Measurements from ENCODE around the gene GNB1.

The GNB1 gene

GRCh38 chr1:1922702-1922955 is 31.7 kb upstream of the GNB1 start:
- no peak for DNase-seq

- DNase-seq: no peak
These were observed 31.2 kb upstream of the GNB1 start for GRCh38 chr1:1921901-1922701.

GRCh38 chr1:1921459-1921862 is 30.6 kb upstream of the GNB1 start:
- no peak for DNase-seq

GRCh38 chr1:1920608-1921458 is 29.9 kb upstream of the GNB1 start:
- no peak for DNase-seq

GRCh38 chr1:1920057-1920607 is 29.2 kb upstream of the GNB1 start:
- no peak for DNase-seq

- peak; percentile 99 for DNase-seq
These were observed 28.6 kb upstream of the GNB1 start for GRCh38 chr1:1919304-1920056.

GRCh38 chr1:1918901-1919303 is 28.0 kb upstream of the GNB1 start, which contains the start of gene TMEM52:
Gene TMEM52, minus strand, starts transcription at chr1:1919279. Its CDS starts 14 bp downstream, at chr1:1919265.
- DNase-seq: no peak

- DNase-seq: no peak
These were observed 27.4 kb upstream of the GNB1 start for GRCh38 chr1:1917995-1918900.

- DNase-seq: no peak
These were observed 26.6 kb upstream of the GNB1 start for GRCh38 chr1:1917304-1917976.

- no peak for DNase-seq
These were observed 26.0 kb upstream of the GNB1 start for GRCh38 chr1:1916851-1917251.

GRCh38 chr1:1915911-1916840 is 25.3 kb upstream of the GNB1 start:
- DNase-seq: no peak

GRCh38 chr1:1914971-1915692 is 24.2 kb upstream of the GNB1 start, which contains the start of gene CALML6:
Gene CALML6, plus strand, starts transcription at chr1:1915260. Its CDS starts 21 bp downstream, at chr1:1915281.
- no peak for DNase-seq

- DNase-seq: no peak
These were observed 23.4 kb upstream of the GNB1 start for GRCh38 chr1:1914101-1914970.

- no peak for DNase-seq
These were observed 20.6 kb upstream of the GNB1 start for GRCh38 chr1:1911350-1912041.

GRCh38 chr1:1910651-1911331 is 19.9 kb upstream of the GNB1 start:
- no peak for DNase-seq

GRCh38 chr1:1910033-1910465 is 19.2 kb upstream of the GNB1 start:
- DNase-seq: no peak

GRCh38 chr1:1908506-1908791 is 17.6 kb upstream of the GNB1 start:
- DNase-seq: no peak
